Measurements from ENCODE around the gene HOXC12. TPM values are rescaled to one million over a fixed set of nuclear protein-coding genes. Genes with fewer than 3 reads are reported as not detected.

Gene HOXC12
- total and polyA plus RNA-seq, 2 of the 8 experiments (the other 6 are each of a cell fraction or from before 2014, with no cell fraction given): not detected

DNA sequence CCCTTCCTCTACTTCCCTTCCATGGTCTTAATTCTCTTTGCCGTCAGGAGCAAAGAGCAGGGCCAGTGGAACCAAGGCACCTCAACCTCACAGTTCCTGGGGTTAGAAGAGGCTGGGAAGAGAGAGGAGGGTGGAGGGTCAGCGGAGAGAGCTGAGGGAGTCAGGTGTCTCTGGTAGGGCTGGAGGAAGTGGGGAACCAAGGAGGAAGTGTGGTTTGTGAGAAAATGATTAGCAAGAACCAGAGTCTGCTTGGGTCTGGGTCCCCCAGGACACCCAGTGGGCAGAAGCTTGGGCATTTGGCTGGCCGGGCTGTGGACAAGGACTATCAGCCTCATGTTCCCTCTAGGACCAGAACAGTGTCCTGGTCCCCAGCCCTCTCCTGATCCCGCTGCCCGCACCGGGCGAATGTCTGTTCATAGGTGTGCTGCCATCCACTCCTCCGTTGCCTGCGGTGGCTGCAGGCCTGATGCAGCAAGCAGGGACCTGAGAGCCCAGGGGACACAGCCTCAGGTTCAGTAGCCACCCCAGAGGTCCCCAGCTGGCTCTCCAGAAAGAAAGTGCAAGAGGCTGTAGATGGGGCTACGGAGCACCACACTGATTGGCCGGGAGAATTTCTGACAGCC lies 2.3 kb downstream of the HOXC12 start:
- no peaks in the 10 kb centered on the region; a peak in 1 of 4 replicates for H3K9me3 ChIP-seq (ENCODE audit: insufficient read depth in 2 of 2, low read depth in 1 of 2, low read length in 1 of 2)
- H3K27me3 ChIP-seq (replicated peaks in 1 of 4; ENCODE audit: control insufficient read depth in 3 of 4, extremely low read depth in 1 of 4, insufficient read depth in 3 of 4, low read length in 3 of 4): peaks cover 100% of the 10 kb centered on the region in 4 experiments
- peak overlapping the region; percentile 86; the same call in 1 of the 2 replicates for H2BK20ac ChIP-seq (ENCODE audit: low read length)
- POLR2A ChIA-PET (ENCODE audit: partially characterized antibody): no interaction called here
- no peak overlapping the region for H3K14ac ChIP-seq (ENCODE audit: insufficient read length)
- no peak overlapping the region for H3K18ac ChIP-seq (ENCODE audit: extremely low read depth, low read length)
- H3K4me1 ChIP-seq (replicated peaks in 1 of 4; ENCODE audit: control insufficient read depth in 3 of 4, insufficient read depth in 4 of 4, low read length in 3 of 4): peaks cover 0 to 5% (median 2%) of the 10 kb centered on the region in 4 experiments; a peak in 2 of 7 replicates
- no peaks in the 10 kb centered on the region for H3K23me2 ChIP-seq (ENCODE audit: low read depth, low read length)
- FAIRE-seq (no peak), DNase-seq (ENCODE audit: low read depth in 1 of 2, low spot score in 2 of 2) (no peak)
- H2AK5ac ChIP-seq (ENCODE audit: low read depth, low read length): peak overlapping the region; percentile 72; the same call in 1 of the 2 replicates
- H3K56ac ChIP-seq (replicated peaks; ENCODE audit: insufficient read length, low read depth, low read length): no peak overlapping the region
- H4K5ac ChIP-seq (ENCODE audit: insufficient read length, low read depth, low read length): no peak overlapping the region
- H3K4me2 ChIP-seq (ENCODE audit: insufficient read depth in 1 of 2, low read depth in 2 of 2, low read length in 2 of 2): no peak overlapping the region
- H3K4ac ChIP-seq (replicated peaks; ENCODE audit: insufficient read length, low read depth, low read length): no peak overlapping the region
- H4K20me1 ChIP-seq (replicated peaks in 1 of 2; ENCODE audit: control insufficient read depth in 1 of 2, insufficient read depth in 2 of 2, low read length in 2 of 2): peaks cover 29 to 59% of the 10 kb centered on the region in 2 experiments
- no peak overlapping the region for H3K27ac ChIP-seq (ENCODE audit: low read depth, low read length)
- H3K36me3 ChIP-seq (ENCODE audit: control insufficient read depth in 2 of 4, insufficient read depth in 4 of 4, low read length in 3 of 4): peaks cover 0 to 14% (median 0%) of the 10 kb centered on the region in 4 experiments; a peak in 1 of 8 replicates
- H2AFZ ChIP-seq (ENCODE audit: low read length): no peak overlapping the region
- H2BK15ac ChIP-seq (ENCODE audit: low read length): no peak overlapping the region
- CTCF ChIA-PET (ENCODE audit: partially characterized antibody): interaction anchor here (0.8 to 5.6 kb wide), 3 partner anchors 29 to 125 kb away, joined by 3 to 40 read pairs (median 3); partner anchors contain the start of gene HOXC10
- H2BK120ac ChIP-seq (replicated peaks; ENCODE audit: low read depth, low read length): no peak overlapping the region
- H3K79me2 ChIP-seq (ENCODE audit: control insufficient read depth in 1 of 2, insufficient read depth in 2 of 2, low read length in 2 of 2): no peaks in the 10 kb centered on the region
- H3K9ac ChIP-seq (replicated peaks in 1 of 4; ENCODE audit: extremely low read depth in 1 of 4, low read depth in 3 of 4, low read length in 3 of 4): no peak overlapping the region
- H3K4me3 ChIP-seq (ENCODE audit: extremely low read depth in 1 of 4, insufficient read depth in 2 of 4, low read depth in 3 of 4, low read length in 4 of 4): no peak overlapping the region
- no peak overlapping the region for H3K23ac ChIP-seq (ENCODE audit: insufficient read length)
- no peak overlapping the region for H4K91ac ChIP-seq (replicated peaks; ENCODE audit: insufficient read length, low read length)
- no peak overlapping the region for H2BK5ac ChIP-seq (ENCODE audit: low read depth, low read length)
- H3K79me1 ChIP-seq (ENCODE audit: low read depth, low read length): no peaks in the 10 kb centered on the region
- peak overlapping the region; percentile 60; the same call in 1 of the 2 replicates for H2BK12ac ChIP-seq (ENCODE audit: low read depth, low read length)
- H4K8ac ChIP-seq (ENCODE audit: extremely low read depth, insufficient read depth, low read length): no peak overlapping the region
- 27% methylated on average over 11 of the region's 11 CpGs; no CpG with 5 or more reads in 1 of the 2 experiments for whole genome bisulfite sequencing, 2 experiments (ENCODE audit: extremely low coverage in 1 of 2, insufficient coverage in 1 of 2, insufficient read length in 1 of 2, insufficient replicate concordance in 2 of 2, low coverage in 1 of 2, low lambda C conversion rate in 2 of 2, missing lambda C conversion rate in 1 of 2)
- no peak for TF ChIP-seq POLR2AphosphoS5 (IDR thresholded peaks at IDR 0.05; ENCODE audit: low read depth, low read length)
- TF ChIP-seq ASH2L (IDR thresholded peaks at IDR 0.05; ENCODE audit: low read length): no peak
- TF ChIP-seq RXRA (IDR thresholded peaks at IDR 0.05; ENCODE audit: insufficient read depth, low read depth, low read length): no peak
- TF ChIP-seq EZH2 (IDR thresholded peaks at IDR 0.05; ENCODE audit: low read depth, low read length, severe bottlenecking): peak; percentile 41
- no peak for TF ChIP-seq TCF12 (IDR thresholded peaks at IDR 0.05; ENCODE audit: low read depth, low read length)
- TF ChIP-seq, protein P1, sequence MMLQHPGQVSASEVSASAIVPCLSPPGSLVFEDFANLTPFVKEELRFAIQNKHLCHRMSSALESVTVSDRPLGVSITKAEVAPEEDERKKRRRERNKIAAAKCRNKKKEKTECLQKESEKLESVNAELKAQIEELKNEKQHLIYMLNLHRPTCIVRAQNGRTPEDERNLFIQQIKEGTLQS (IDR thresholded peaks at IDR 0.05; ENCODE audit: insufficient read depth, low read depth, low read length): no peak
- TF ChIP-seq, protein P2, sequence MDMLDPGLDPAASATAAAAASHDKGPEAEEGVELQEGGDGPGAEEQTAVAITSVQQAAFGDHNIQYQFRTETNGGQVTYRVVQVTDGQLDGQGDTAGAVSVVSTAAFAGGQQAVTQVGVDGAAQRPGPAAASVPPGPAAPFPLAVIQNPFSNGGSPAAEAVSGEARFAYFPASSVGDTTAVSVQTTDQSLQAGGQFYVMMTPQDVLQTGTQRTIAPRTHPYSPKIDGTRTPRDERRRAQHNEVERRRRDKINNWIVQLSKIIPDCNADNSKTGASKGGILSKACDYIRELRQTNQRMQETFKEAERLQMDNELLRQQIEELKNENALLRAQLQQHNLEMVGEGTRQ (IDR thresholded peaks at IDR 0.05; ENCODE audit: low read length): no peak
- TF ChIP-seq CBX8 (IDR thresholded peaks at IDR 0.05; ENCODE audit: borderline replicate concordance, low read depth, low read length): peak; percentile 39; the same call in 1 of the 2 replicates
- TF ChIP-seq, protein P3, sequence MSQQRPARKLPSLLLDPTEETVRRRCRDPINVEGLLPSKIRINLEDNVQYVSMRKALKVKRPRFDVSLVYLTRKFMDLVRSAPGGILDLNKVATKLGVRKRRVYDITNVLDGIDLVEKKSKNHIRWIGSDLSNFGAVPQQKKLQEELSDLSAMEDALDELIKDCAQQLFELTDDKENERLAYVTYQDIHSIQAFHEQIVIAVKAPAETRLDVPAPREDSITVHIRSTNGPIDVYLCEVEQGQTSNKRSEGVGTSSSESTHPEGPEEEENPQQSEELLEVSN (IDR thresholded peaks at IDR 0.05): no peak
- no peak for TF ChIP-seq KDM5A (IDR thresholded peaks at IDR 0.05; ENCODE audit: low read length)

Data from H1 (cell line).